ENCODE data around the gene DOCK11.

The DOCK11 gene

DNA sequence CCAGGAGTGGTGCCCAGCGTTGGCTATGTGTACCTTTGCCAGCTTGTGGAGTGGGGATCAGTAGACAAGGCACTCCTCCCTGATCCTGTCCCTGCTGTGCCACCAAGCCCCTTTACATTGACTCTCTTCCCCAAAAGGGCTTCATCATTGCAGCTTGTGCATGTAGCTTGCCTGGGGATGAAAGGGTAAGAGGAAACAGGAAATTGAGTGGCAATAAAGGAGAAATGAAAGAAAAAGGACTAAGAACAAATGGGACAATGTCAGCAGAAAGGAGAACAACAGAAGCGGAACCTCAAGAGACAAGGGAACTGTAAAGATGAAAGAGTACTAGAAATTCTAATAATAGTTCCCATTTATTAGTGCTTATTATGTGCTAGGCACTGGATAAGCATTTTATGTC, 223.1 kb downstream of the DOCK11 start:
- Histone ChIP-seq H3K27ac (no peak overlapping the region), H3K27me3 (replicated peaks) (no peaks in the 10 kb centered on the region), H3K36me3 (replicated peaks) (no peaks in the 10 kb centered on the region), H3K4me3 (ENCODE audit: low read depth, low read length) (no peak overlapping the region)
- TF ChIP-seq, protein P1, sequence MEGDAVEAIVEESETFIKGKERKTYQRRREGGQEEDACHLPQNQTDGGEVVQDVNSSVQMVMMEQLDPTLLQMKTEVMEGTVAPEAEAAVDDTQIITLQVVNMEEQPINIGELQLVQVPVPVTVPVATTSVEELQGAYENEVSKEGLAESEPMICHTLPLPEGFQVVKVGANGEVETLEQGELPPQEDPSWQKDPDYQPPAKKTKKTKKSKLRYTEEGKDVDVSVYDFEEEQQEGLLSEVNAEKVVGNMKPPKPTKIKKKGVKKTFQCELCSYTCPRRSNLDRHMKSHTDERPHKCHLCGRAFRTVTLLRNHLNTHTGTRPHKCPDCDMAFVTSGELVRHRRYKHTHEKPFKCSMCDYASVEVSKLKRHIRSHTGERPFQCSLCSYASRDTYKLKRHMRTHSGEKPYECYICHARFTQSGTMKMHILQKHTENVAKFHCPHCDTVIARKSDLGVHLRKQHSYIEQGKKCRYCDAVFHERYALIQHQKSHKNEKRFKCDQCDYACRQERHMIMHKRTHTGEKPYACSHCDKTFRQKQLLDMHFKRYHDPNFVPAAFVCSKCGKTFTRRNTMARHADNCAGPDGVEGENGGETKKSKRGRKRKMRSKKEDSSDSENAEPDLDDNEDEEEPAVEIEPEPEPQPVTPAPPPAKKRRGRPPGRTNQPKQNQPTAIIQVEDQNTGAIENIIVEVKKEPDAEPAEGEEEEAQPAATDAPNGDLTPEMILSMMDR (IDR thresholded peaks at IDR 0.05; ENCODE audit: low read depth, low read length, missing control alignments): no peak
- in situ Hi-C loops (cut with HindIII; ENCODE audit: low pct_ligation_motif_present, low sequenced_read_pairs): no loop called here
- no peak for DNase-seq

DNA sequence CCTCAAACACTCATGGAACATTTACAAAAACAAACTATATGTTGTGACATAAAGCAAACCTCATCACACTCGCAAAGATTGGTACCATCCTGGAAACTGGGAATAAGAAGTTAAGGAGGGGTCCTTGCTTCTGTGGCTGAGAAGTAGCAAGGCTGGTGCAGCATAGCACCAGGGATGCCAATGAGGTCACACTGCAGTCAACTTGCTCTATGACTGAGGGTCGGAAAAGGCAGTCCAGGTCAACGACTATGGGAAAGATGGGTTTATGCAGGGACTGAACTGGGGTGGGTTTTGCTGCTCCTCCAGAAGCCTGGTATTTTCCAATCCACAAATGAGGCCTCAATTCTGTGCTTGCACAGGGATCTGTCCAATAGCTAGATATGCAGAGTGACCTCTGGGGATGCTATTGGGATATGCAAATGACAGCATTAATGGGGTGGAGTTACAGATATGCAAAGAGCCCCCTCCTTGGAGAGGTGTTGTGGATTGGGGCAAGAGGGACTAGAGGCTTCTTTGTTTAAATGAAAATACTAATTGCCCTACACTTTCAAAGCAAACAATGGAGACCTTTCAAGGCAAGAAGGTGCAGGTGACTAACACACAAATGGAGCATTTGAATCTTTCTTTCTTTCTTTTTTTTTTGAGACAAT, 224.6 kb downstream of the DOCK11 start:
- H3K4me3 ChIP-seq (ENCODE audit: low read depth, low read length): no peak overlapping the region
- H3K27ac ChIP-seq: no peak overlapping the region
- no peak for DNase-seq
- TF ChIP-seq, protein P1 (IDR thresholded peaks at IDR 0.05; ENCODE audit: low read depth, low read length, missing control alignments): no peak
- no peaks in the 10 kb centered on the region for H3K27me3 ChIP-seq (replicated peaks)
- in situ Hi-C loops (cut with HindIII; ENCODE audit: low pct_ligation_motif_present, low sequenced_read_pairs): no loop called here
- H3K36me3 ChIP-seq (replicated peaks): no peaks in the 10 kb centered on the region

DNA sequence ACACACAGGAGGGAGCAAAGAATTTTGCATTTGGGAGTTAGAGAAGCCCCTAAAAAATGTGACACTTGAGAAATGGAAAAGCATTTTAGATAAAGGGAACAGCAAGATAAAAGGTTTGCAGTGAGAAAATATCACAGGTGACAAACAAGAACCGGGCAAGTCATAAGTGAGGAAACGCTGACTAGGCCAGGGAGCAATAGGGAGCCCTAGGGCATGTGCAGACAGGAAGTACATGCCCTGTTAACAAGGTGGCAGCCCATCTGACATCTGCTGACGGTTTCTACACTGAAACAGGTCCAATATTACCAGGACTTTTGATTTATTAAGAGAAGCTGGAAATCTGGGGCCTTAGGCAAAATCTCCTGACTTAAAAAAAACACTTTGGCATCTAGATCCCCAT, 227.8 kb downstream of the DOCK11 start:
- in situ Hi-C loops (cut with HindIII; ENCODE audit: low pct_ligation_motif_present, low sequenced_read_pairs): no loop called here
- DNase-seq: no peak

DNA sequence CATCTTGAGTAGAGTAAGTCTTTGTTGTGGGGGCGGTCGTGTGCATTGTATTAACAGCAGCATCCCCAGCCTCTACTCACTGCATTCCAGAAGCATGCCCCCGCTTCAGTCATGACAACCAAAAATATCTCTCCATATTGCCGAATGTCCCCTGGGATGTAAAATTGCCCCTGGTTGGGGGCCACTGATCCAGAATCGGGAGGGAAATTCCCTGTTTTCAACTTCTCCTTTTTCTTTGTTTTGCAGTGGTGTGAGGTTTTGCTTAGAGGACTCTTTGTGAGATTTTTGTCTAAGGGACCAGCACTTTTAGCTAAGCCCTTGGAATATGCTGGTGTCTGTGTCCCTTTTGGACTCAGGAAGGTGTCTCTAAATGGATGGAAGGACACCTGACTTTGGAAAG, 228.8 kb downstream of the DOCK11 start:
- in situ Hi-C loops (cut with HindIII; ENCODE audit: low pct_ligation_motif_present, low sequenced_read_pairs): no loop called here
- Histone ChIP-seq H3K27ac (no peak overlapping the region), H3K36me3 (replicated peaks) (no peaks in the 10 kb centered on the region), H3K27me3 (replicated peaks) (no peaks in the 10 kb centered on the region), H3K4me3 (ENCODE audit: low read depth, low read length) (no peak overlapping the region)
- TF ChIP-seq, protein P1 (IDR thresholded peaks at IDR 0.05; ENCODE audit: low read depth, low read length, missing control alignments): no peak
- no peak for DNase-seq

More for the DNA sequence above, 227.8 kb downstream of the DOCK11 start:
- Histone ChIP-seq H3K27ac (no peak overlapping the region), H3K36me3 (replicated peaks) (no peaks in the 10 kb centered on the region), H3K4me3 (ENCODE audit: low read depth, low read length) (no peak overlapping the region), H3K27me3 (replicated peaks) (no peaks in the 10 kb centered on the region)
- TF ChIP-seq, protein P1 (IDR thresholded peaks at IDR 0.05; ENCODE audit: low read depth, low read length, missing control alignments): no peak

DNA sequence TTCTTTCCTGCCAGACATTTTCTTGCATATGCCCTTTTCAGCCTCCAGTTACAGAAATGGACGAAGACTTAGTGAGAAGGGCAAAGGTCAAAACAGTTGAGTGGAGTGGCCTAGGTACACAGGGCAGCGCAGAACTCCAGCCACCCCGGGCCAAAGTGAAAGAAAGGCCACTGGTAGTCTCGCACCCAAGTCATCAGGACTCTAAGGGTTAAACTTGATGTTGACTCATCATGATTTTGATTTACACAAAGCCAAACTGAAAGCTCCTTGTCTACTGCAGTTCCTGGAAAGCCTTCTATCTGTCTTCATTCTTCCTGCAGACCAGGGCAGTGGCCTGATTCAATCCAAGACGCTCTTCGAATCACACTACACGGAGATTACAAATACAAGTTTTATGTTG, 229.2 kb downstream of the DOCK11 start:
- TF ChIP-seq, protein P1 (IDR thresholded peaks at IDR 0.05; ENCODE audit: low read depth, low read length, missing control alignments): no peak
- Histone ChIP-seq H3K4me3 (ENCODE audit: low read depth, low read length) (no peak overlapping the region), H3K27ac (no peak overlapping the region), H3K27me3 (replicated peaks) (no peaks in the 10 kb centered on the region), H3K36me3 (replicated peaks) (no peaks in the 10 kb centered on the region)
- in situ Hi-C loops (cut with HindIII; ENCODE audit: low pct_ligation_motif_present, low sequenced_read_pairs): no loop called here
- DNase-seq: peak; percentile 31

DNA sequence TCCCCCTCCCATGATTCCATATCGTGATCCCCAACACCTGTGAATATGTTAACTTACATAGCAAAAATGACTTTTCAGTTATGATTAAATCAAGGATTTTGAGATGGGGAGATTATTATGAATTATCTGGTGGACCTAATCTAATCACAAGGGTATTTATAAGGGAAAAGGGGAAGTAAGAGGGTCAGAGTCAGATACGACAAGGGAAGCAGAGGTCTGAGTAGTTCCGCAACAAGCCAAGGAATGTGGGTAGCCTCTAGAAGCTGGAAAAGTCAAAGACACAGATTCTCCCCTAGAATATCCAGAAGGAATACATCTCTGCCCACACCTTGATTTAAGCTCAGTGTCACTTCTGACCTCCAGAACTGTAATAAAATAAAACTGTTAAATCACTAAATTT, 230.8 kb downstream of the DOCK11 start:
- in situ Hi-C loops (cut with HindIII; ENCODE audit: low pct_ligation_motif_present, low sequenced_read_pairs): no loop called here
- Histone ChIP-seq H3K27ac (no peak overlapping the region), H3K27me3 (replicated peaks) (no peaks in the 10 kb centered on the region), H3K4me3 (ENCODE audit: low read depth, low read length) (no peak overlapping the region), H3K36me3 (replicated peaks) (no peaks in the 10 kb centered on the region)
- DNase-seq: no peak
- TF ChIP-seq, protein P1 (IDR thresholded peaks at IDR 0.05; ENCODE audit: low read depth, low read length, missing control alignments): no peak

All from brain microvascular endothelial cell (primary cell).